DMS79 treated with DMSO at 0.1 percent for 48 hours (cell line): Measurements from ENCODE around the gene GRHL1.

ENCODE experiments used
- DNase-seq: peaks from one replicate; lab custom pipeline; 2025; lab: John Stamatoyannopoulos, UW

Gene GRHL1

DNA sequence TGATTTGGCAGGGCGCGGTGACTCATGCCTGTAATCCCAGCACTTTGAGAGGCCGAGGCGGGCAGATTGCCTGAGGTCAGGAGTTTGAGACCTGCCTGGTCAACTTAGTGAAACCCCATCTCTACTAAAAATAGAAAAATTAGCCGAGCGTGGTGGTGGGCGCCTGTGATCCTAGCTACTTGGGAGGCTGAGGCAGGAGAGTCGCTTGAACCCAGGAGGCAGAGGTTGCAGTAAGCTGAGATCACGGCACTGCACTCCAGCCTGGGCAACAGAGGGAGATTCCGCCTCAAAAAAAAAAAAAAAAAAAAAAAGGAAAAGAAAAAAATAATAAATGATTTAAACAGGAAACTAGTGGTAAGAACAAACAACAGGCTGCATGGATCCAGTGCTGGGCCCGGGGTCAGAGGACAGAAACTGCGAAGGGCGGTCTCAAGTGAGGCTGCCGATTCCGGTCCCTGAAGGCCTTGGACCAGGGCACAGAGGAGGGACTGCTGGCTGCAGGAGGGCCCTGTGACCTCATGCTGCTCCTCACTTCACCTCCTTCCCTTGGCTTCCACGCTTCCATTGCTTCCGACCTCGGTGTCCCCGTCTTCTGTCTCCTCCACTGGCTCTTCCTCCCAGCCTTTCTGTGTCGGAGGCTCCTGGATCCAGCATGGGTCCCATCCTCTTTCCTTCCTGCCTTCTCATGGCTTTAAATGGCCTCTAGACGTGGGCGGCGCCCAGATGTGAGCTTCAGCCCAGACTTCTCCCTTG, 2.1 kb upstream of the GRHL1 start:
- no peak for DNase-seq

DNA sequence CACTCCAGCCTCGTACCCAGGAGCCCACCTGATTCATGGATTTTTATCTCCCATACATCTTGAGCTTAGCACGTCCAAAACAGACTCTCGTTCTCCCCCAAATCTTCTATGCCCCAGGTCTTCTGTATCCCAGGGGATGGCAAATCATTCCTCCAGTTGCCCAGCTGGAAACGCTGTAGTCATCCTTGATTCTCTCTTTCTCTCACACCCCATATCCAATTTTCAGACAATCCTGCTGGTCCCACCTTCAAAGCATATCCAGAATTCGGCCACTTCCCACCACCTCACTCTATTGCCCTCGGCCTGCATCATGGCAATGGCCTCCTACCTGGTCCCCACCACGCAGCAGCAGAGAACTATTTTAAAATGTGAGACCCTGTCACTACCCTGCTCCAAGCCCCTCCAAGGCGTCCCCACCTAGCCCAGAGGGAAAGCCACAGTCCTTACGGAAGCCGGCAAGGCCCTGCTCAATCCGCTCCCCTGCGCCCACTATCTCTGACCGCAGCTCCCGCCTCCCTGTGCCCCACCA, 1.4 kb upstream of the GRHL1 start:
- no peak for DNase-seq

- DNase-seq, result no peak
Observed at GRCh38 chr2:9950521-9951271, 797 bp upstream of the GRHL1 start.

DNA sequence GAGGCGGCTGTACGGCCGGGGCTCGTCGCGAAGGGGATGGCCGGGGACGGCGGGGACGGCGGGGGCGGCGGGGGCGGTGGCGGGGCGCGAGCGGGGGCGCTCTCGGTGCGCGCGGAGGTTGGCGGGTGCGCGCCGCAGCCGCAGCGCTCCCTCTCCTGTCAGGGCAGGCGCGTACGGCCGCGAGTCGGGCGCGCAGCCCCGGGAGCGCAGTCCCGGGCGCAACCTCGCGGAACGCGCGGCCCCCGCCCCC, 296 bp upstream of the GRHL1 start:
- DNase-seq, result no peak

DNA sequence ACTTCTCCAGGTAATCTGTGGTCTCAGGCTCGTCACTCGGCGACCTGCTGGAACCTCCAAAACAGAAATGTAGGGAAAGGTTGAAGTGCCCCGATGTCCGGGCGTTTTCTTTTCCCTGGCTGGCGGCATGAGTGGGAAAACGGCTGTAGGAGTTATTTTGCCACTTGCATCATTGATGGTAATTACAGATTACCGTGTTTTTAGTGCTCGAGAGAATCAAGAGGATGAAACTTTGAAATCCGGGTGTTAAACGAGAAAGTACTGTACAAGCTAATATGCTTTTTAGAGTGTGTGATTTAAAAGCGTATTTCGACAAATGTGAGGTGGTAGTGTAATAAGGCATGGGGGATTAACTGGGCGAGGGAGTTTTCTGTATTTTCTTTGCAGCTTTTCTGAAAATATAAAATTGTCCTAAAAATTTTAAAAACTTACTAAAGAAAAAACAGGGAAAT, 819 bp downstream of the GRHL1 start:
- peak; percentile 23 for DNase-seq

DNA sequence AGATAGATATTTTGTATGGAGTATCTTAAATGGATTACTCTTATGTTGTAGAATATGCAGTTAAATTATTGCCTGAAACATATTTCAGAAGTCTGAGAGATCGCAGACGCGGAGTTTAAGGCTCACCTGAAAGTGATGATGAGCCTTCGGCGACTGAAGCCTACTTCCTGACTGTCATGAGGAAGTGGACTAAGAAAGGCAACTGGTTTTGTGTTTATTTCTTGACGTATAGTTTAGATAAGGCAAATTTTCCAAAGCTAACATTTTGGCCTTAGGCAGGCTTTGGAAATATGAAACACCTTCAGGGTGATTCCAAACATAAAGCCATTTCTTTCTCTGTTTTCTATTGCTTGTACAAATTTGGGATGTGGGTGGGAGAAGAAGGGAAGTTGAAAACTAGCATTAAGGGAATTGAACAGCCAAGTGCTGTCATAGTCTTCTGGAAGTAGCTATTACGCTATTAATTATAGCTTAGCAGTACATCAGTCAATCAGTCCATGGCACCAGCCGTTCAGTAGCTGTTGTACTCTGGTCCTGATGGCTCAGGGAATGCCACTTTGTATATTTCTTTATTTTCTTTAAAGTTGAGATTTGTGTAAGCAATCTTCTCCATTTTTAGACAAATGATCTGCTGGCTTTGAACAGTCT, 1.5 kb downstream of the GRHL1 start:
- DNase-seq, result no peak

DNA sequence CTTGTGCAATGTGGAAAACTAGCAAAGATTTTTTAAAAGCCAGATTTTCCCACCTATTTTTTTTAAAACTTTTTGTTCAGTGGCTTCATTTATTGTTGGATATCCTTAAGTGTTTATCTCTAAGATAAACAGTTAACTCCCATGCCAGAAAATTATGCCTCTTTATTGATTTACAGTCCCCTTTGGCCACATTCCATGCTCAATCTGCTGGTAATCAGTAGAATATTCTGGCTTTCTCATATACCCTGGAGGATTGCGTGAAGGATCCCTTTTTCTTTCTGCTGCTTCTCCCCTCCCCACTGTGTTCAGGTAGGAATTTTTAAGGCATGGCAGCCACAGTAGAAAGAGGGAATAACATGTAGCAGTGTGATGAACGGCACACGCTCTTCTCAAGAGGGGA, 2.6 kb downstream of the GRHL1 start:
- DNase-seq, result no peak

- DNase-seq, result no peak
Observed at GRCh38 chr2:9958057-9958456, 6.6 kb downstream of the GRHL1 start.

DNA sequence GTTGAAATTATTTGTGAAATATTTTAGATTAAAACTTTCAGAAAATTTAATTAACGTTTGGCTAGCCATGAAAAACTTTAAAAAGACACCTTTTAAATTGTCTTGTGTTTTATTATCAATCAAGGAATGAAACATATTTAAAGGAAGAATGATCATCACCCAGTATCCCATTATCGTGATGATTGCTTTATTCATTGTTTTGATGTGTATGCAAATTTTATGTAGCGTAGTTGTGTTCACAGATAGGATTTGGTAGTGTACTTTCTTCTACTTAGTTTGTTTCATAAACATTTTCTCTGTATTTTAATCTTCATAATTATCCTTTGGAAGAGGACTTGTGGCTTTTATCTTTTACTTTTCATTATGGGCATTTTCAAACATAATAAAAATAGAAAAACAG, 7.8 kb downstream of the GRHL1 start:
- DNase-seq, result no peak

DNA sequence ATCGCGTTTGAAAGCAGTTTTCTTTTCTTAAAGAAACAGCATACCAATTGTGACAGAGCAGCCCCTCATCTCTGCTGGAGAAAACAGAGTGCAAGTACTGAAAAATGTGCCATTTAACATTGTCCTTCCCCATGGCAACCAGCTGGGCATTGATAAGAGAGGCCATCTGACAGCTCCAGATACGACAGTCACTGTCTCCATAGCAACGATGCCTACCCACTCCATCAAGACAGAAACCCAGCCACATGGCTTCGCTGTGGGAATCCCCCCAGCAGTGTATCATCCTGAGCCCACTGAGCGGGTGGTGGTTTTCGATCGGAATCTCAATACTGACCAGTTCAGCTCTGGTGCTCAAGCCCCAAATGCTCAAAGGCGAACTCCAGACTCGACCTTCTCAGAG, 9.5 kb downstream of the GRHL1 start:
- no peak for DNase-seq

DNA sequence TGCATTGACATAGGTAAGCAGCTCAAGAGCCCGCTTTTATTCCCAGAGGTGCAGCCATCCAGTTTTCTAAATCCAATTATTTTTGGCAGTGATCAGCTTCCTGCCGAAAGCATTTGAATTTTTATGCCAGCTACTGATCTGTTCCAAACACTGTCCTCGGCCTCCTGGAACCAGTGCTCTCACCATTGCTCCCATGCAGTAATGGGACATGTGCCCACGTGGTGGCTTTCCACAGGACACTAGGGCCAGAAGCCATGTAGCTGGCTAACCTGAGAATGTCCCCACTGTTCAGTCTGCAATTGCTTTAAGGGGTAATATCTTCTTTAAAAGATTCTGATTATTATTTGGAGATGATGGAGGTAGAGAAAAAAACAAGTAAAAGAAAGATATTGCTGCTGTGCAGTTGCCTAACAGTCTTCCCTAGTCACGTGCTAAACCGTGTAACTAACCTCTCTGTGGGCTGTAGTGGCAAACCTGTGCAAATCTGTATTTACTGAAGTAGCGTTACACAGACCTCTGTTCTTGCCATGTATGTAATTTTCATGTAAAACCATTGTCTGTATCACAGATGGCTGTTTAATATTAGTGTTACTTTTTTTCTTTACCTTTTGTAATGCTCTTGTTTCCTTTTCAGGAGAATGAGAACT, 13.0 kb downstream of the GRHL1 start:
- no peak for DNase-seq

DNA sequence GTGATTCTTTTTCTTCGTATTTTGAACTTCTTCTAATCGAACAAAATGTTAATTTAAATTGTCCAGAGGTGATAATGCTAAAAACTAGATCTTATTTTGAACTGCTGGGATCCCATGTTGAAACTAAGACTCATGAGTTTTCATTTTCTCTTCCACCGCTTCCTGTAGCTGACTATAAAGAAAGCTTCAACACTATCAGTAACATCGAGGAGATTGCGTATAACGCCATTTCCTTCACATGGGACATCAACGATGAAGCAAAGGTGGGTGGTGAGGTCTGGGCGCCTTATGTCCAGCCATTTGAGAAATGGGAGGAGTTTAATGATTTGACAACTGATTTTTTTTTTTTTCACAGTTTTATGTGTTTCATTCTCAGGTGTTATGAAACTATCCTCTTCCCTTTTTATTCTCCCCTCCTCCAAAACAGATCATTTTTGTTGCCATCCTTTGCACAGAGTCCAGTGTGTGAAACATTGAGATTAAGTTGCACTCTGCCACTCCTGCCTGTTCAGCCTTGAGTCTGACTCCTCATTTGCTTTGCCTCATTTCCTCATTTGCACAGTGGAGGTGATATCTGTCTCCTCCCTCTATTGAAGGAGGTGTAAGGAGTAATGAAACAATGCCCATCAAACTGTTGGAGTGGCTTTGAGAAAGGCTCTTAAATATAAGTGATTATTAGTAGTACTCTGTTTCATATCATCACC, 13.8 kb downstream of the GRHL1 start:
- no peak for DNase-seq

- no peak for DNase-seq
Observed at GRCh38 chr2:9966491-9967022, 15.1 kb downstream of the GRHL1 start.

- DNase-seq, result no peak
Observed at GRCh38 chr2:9967053-9967775, 15.7 kb downstream of the GRHL1 start.

- DNase-seq, result peak; percentile 74
Observed at GRCh38 chr2:9968553-9969497, 17.3 kb downstream of the GRHL1 start.

GRCh38 chr2:9970200-9971044, 18.9 kb downstream of the GRHL1 start:
- DNase-seq, result no peak

GRCh38 chr2:9971105-9971818, 19.8 kb downstream of the GRHL1 start:
- no peak for DNase-seq

GRCh38 chr2:9971890-9972289, 20.4 kb downstream of the GRHL1 start:
- DNase-seq, result no peak
